Tibial nerve (tissue), 4 donors: ENCODE measurements around the gene GLG1.

ENCODE experiments used
- CTCF ChIP-seq, 5 experiments: fragments of 200-600 bp in 3 of 5; fragments of 450-650 bp in 2 of 5; sonication (generic) in 3 of 5; IDR thresholded peaks; one replicate each; pipeline ENCODE4 v1.5.1; 2016 to 2019; ENCODE audit warnings: antibody characterized with exemption in 5 of 5, mild to moderate bottlenecking in 3 of 5, moderate library complexity in 2 of 5
- EP300 ChIP-seq, 2 donors: sonication (generic); formaldehyde crosslinking; IDR thresholded peaks; one replicate each; pipeline ENCODE4 v1.6.1; 2017; ENCODE audit warnings: antibody characterized with exemption in 2 of 2, mild to moderate bottlenecking in 1 of 2
- POLR2A ChIP-seq, 2 donors: fragments of 450-650 bp; IDR thresholded peaks; one replicate each; pipeline ENCODE4 v1.6.1; 2017; ENCODE audit warnings: antibody characterized with exemption in 2 of 2, mild to moderate bottlenecking in 2 of 2, moderate library complexity in 2 of 2

- TF ChIP-seq CTCF (IDR thresholded peaks at IDR 0.05) (no peak), EP300 (IDR thresholded peaks at IDR 0.05) (no peak), POLR2A (IDR thresholded peaks at IDR 0.05) (no peak)
Measured at GRCh38 chr16:74500907-74501306, 106.0 kb downstream of the GLG1 start.
